Amniotic stem cell (primary cell): Measurements from ENCODE around the gene CD8A.
"Not testable (repeated sequence)": the region's sequence is repeated elsewhere in the genome, so short reads cannot be mapped to it uniquely, and the experiment has no call there.

Experiments used
- DNase-seq: peaks from one replicate; lab custom pipeline; 2025; lab: John Stamatoyannopoulos, UW

CD8A gene

DNA sequence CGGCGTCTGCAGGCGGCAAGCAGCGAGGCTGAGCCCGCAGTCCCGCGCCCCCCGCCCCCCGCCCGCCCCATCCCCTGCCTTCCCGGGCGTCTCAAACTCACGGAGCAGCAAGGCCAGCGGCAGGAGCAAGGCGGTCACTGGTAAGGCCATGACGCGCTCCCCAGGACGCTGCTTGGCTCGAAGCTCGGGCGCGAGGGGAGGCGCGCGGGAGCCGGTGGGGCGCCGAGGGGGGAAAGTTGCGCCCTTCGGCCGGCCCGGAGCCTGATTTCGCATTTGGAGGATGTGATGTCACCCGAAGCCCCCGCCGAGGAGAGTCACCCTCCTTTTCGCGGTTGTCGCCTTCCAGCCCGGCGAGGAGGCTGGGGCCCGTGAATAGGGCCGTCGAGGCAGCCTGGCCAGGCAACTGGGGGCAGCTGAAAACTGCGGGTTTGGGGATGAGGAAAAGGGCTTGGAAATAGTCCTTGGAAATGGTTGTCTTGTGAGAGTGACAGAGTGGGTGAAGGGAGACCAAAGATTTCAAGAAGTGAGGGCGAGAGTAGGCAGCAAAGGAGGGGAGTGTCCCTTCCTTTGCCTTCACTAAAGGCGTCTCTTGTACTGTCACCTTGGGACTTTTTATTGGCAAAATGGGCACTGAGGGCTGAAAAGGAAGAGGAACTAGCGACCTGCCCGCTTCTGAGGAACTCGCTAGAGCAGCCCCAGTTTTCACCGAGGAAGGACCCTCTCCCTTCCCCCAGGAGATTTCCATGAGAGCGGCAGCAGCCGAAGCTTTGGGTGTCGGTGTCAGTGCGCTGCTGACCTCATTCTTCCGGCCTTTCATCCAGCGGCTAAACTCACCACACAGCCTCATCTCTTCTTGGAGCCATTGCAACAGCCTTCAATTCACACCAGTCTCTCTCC lies at the start of gene CD8A:
Gene CD8A, minus strand, starts transcription at position 238 of the 897 bp plus-strand sequence. Its CDS starts 88 bp downstream, at position 150.
- DNase-seq: no peak

GRCh38 chr2:86839871-86840548 lies 49.3 kb upstream of the CD8A start:
- not testable (repeated sequence) for DNase-seq

DNA sequence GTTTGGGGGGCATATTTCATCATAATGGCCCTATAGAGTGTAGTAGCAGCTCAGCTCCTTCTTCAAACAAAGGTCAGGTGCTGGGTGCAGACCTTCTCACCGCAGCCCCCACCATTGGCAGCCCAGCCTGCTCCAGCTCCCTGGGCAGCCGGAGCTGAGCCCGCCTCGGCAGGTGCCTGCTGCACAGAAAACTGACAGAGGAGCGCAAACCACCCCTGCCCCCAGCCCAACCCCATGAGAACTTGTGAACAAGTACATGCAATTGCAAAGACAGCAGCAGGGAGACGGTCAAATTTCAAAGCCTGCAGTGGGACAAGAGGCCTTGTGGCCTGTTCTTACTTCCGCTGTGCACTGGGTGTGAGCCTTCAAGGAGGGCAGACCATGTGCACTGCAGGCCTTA lies 48.7 kb upstream of the CD8A start:
- DNase-seq: not testable (repeated sequence)

DNA sequence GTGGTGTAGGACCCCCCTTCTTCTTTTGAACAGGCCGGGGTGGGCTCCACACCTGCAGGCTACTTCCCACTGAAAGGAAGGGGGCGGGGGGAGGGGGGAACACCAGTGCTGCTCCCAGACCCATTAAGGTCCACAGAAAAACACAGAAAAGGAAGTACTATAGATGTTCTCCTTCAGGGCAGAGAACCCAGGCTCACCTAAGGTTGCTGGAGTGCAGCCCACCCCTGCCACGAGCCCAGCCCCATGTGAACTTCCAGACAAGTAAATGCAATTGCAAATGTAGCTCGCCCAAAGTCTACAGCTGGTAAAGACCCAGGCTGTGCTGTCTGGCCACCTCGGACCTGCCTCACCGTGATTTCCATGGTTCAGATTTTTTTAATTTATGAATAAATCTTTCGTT lies 47.0 kb upstream of the CD8A start:
- not testable (repeated sequence) for DNase-seq

DNA sequence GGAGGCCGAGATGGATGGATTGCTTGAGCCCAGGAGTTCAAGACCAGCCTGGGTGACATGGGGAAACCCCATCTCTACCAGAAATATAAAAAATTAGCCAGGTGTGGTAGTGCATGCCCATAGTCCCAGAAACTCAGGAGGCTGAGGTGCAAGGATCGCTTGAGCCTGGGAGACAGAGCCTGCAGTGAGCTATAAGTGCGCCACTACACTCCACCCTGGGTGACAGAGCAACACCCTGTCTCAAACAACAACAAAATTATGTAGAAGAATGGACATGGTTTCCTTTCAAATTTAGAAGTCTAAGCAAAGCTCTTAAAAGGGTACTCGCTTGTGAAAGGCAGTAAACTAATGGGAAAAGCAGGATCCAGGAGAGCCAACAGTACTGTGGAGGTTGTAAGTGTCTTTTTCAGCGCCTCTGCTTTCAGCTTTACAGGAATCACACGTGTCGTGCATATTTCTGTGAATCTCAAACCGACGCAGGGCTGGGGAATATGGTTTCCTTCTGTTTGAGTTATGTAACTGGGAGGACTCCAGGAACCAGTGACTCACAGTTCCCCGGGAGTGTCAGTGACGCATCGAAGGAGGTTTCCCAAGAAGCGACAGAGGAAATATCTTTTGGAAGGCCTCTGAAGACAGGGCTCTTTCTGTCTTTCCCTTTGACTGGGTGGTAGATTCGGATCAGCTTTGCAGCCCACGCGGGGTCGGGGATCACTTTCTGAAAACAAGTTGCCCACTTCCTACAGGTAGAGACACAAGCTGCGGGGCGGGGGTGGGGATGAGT lies 46.4 kb upstream of the CD8A start:
- peak; percentile 69 for DNase-seq

- not testable (repeated sequence) for DNase-seq
Observed at GRCh38 chr2:86835548-86835889, 44.8 kb upstream of the CD8A start.

- no peak for DNase-seq
Observed at GRCh38 chr2:86833315-86833714, 42.6 kb upstream of the CD8A start.

- no peak for DNase-seq
Observed at GRCh38 chr2:86832334-86833096, 41.8 kb upstream of the CD8A start.

GRCh38 chr2:86831537-86831936 lies 40.8 kb upstream of the CD8A start:
- DNase-seq: no peak

GRCh38 chr2:86826951-86827350 lies 36.2 kb upstream of the CD8A start:
- DNase-seq: no peak

DNA sequence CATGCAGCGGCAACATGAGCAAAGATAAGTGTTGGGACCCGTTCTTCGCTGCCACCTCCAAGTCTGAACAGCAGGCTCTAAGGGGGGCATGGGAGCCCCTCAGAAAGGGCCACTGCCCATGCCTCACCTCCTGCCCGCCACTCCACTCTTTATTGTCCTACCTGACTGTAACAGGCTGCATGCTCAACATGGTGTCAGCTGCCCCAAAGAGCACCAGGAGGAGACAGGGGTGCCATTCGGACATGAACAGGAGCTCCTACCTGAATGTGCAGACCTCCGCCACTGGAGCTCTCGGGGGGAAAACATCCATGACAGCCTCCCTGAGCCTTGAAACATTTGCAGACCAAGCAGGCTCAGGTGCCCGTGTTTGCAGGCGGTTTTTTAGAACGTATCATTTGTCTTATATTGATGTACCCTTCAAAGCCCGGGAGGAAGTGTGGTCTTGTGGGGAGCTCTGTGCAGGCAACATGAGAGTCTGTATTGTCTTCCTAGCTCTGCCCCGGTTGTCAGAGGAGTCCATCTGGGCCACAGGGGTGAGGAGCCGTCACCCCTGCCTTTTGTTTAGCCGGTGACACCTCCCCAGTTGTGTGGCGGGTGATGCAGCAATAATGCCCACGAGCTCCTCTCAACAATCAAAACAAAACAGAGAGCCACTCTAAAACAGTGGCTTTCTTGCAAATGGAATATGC lies 35.1 kb upstream of the CD8A start:
- no peak for DNase-seq

DNA sequence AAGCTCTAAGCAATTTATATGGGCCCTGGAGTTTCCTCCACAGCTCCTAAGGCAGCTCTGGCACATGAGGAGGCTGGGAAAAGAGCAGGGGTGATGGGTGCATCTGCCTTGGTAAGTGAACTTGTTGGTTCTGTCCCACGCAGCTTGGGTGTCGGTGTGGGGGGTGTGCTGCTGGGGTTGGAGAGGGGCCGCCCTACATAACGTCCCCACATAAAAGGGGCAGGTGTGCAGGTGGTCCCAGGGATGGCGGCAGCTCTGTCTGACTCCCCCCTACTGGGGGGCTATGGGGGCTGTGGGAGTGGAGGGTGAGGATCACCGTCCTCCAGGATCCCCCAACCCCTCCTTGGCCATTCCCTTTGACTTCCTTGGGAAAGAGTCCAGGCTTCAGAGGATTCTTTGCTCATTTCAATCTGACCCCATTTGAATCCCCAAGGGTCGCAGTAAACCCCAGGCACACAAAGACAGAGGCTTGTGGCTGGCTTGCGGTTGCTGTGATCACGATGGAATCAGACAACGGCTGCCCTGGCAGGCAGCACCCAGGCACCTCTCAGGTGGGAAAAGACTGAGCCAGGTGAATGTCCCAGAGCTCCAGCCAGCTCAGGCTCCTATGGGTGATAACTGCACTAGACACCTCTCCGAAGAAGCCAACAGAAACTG lies 34.5 kb upstream of the CD8A start:
- no peak for DNase-seq

- no peak for DNase-seq
Observed at GRCh38 chr2:86822668-86823345, 32.1 kb upstream of the CD8A start.

- no peak for DNase-seq
Observed at GRCh38 chr2:86821842-86822241, 31.1 kb upstream of the CD8A start.

DNA sequence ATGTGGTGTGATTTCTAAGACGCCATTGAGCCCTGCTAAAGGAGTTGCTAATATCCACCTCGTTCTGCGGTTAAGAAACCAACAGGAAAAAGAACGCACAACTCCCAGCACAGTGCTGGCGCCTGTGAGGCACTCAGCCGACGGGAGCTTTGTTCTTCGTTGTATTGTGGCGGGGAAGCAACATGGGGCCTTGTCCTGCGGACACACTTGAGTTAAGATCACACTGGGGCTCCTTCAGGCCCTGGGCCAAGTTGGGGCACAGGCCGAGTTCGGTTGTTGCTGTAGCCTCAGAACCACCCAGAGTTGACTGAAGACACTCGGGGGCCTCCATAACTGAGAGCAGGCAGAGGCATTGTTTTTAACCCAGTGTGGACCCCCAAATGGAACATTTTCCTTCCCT lies 30.6 kb upstream of the CD8A start:
- no peak for DNase-seq

DNA sequence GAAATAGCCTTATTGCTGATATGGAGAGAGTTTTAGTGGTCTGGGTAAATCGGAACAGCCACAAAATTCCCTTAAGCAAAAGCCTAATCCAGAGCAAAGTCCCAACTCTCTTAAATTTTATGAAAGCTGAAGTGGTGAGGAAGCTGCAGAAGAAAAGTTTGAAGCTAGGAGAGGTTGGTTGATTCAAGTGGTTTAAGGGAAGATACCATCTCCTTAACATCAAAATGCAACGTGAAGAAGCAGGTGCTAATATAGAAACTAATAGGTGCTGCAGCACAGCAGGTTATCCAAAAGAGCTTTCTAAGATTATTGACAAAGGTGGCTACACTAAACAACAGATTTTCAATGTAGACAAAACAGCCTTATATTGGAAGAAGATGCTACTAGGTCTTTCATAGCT lies 28.2 kb upstream of the CD8A start:
- no peak for DNase-seq

DNA sequence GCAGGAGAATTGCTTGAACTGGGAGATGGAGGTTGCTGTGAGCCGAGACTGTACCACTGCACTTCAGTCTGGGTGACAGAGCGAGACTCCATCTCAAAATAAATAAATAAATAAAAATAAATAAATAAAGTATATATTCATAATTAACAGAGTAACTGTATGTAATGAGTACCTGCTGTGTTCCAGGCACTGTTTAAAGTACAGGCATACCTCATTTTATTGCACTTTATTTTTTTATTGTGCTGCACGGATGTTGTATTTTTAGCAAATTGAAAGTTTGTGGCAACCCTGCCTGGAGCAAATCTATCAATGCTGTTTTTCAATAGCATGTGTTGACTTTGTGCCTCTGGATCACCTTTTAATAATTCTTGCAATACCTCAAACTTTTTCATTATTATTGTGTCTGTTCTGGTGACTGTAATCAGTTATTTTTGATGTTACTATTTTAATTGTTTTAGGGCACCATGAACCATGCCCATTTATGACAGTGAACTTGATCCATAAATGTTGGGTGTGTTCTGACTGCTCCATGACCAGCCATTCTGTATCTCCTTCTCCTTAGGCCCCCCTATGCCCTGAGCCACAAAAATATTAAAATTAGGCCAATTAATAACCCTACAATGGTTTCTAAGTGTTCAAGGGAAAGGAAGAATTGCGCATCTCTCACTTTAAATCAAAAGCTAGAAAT lies 27.5 kb upstream of the CD8A start:
- DNase-seq: no peak

DNA sequence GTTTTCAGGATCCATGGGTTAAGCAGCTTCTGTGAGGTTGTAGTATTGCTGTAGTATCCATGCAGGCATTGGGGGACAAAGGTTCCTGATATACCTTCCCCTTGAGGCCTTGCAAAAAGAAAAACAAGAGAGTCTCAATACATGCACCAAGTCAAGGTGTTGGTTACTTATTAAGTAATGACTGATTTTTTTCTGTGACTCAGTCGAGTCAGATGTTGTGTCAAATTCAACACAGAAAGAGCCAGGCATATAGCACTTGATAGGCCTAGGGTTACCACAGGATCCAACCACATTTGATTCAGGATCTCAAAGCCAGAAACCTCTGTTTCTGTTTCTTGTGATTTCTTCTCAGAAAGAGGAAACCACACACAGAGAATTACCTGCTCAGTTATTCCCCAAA lies 24.9 kb upstream of the CD8A start:
- no peak for DNase-seq

DNA sequence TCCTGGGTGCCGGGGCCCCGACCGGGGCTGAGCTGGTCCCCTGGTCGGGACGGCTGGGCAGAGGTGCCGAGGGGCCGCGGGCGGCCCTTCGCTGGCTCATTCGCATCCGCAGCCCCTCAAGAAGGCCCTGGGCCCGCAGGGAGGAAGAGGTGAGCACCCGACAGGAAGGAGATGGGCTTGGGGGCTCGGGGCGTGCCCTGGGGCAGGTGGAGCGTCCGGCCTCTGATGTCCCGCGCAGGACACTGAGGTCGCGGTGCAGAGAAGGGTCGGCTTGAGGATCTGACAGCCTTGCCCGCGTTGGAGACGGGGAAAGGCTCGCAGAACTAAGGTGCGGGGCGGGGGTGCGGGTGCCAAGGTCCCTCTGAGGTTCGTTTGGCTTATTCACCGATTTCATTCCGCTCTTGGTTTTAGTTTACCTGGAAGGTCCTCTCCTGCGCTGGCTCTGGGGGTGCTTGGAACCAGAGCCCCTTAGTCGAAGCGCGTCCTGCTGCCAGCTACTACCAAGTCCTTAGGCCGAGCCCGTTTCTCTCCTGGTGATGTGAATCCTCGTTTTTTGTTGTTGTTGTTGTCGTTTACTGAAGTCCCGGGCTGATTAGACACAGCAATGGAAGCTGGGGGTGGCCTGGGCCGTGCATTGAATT lies 18.9 kb upstream of the CD8A start:
- DNase-seq: no peak
